Astrocyte (in vitro differentiated cells and primary cell): ENCODE results near the gene AQP5. TPM values are rescaled to one million over a fixed set of nuclear protein-coding genes. Genes with fewer than 3 reads are reported as not detected.

Experiments used
- DNase-seq: peaks from one replicate; pipeline ENCODE4 v3.0.0-alpha.2; 2010; ENCODE audit warnings: low read depth
- FAIRE-seq: peaks from 2 replicates; lab custom pipeline; 2011; peaks lifted over from hg19 to GRCh38; lab: Jason Lieb, UNC
- H2AFZ ChIP-seq: 2 replicates; pipeline ENCODE4 v1.6.0; 2012; ENCODE audit warnings: low read depth, low read length, inconsistent platforms
- H3K27ac ChIP-seq: 2 replicates; pipeline ENCODE4 v1.5.1; 2011; ENCODE audit warnings: low read depth, low read length, inconsistent platforms
- H3K27me3 ChIP-seq: 2 replicates; pipeline ENCODE4 v1.6.0; 2011; ENCODE audit warnings: low read length, inconsistent platforms; ENCODE audit not compliant: insufficient read depth
- H3K36me3 ChIP-seq: 2 replicates; pipeline ENCODE4 v1.5.1; 2011; ENCODE audit warnings: low read length, inconsistent platforms; ENCODE audit not compliant: insufficient read depth
- H3K4me1 ChIP-seq: 2 replicates; pipeline ENCODE4 v1.5.1; 2011; ENCODE audit warnings: low read length, inconsistent platforms; ENCODE audit not compliant: insufficient read depth
- H3K4me2 ChIP-seq: 2 replicates; pipeline ENCODE4 v1.6.0; 2012; ENCODE audit warnings: low read length, inconsistent platforms
- H3K4me3 ChIP-seq: 2 replicates; pipeline ENCODE4 v1.5.1; 2011; ENCODE audit warnings: low read depth, mild to moderate bottlenecking, low read length, inconsistent platforms; ENCODE audit not compliant: insufficient read depth
- H3K79me2 ChIP-seq: 2 replicates; pipeline ENCODE4 v1.6.0; 2012; ENCODE audit warnings: mild to moderate bottlenecking, low read length, inconsistent platforms; ENCODE audit not compliant: insufficient read depth
- H3K9ac ChIP-seq: 2 replicates; pipeline ENCODE4 v1.6.0; 2012; ENCODE audit warnings: mild to moderate bottlenecking, low read length, inconsistent platforms
- H3K9me3 ChIP-seq: 2 replicates; pipeline ENCODE4 v1.5.1; 2012; ENCODE audit warnings: low read depth, mild to moderate bottlenecking, low read length, inconsistent platforms; ENCODE audit not compliant: insufficient read depth
- H4K20me1 ChIP-seq: 2 replicates; pipeline ENCODE4 v1.6.0; 2012; ENCODE audit warnings: low read length, inconsistent platforms; ENCODE audit not compliant: insufficient read depth
- H3K27ac Mint-ChIP-seq: one replicate; pipeline ENCODE4 v1.8.0; 2021; ENCODE audit warnings: mild to moderate bottlenecking, mixed read lengths; ENCODE audit not compliant: unreplicated experiment
- H3K27me3 Mint-ChIP-seq: one replicate; pipeline ENCODE4 v1.8.0; 2021; ENCODE audit warnings: low read depth, mixed read lengths; ENCODE audit not compliant: unreplicated experiment
- H3K36me3 Mint-ChIP-seq: one replicate; pipeline ENCODE4 v1.8.0; 2021; ENCODE audit warnings: low read depth, mixed read lengths; ENCODE audit not compliant: unreplicated experiment
- H3K4me1 Mint-ChIP-seq: one replicate; pipeline ENCODE4 v1.8.0; 2021; ENCODE audit warnings: low read depth, mixed read lengths; ENCODE audit not compliant: unreplicated experiment
- H3K4me3 Mint-ChIP-seq: one replicate; pipeline ENCODE4 v1.8.0; 2021; ENCODE audit warnings: mild to moderate bottlenecking, moderate library complexity, mixed read lengths; ENCODE audit not compliant: unreplicated experiment
- H3K9me3 Mint-ChIP-seq: one replicate; pipeline ENCODE4 v1.8.0; 2021; ENCODE audit warnings: mild to moderate bottlenecking, mixed read lengths; ENCODE audit not compliant: unreplicated experiment
- EZH2 ChIP-seq: IDR thresholded peaks from 2 replicates; pipeline ENCODE4 v1.6.1; 2012; ENCODE audit warnings: mild to moderate bottlenecking, low read length, inconsistent platforms; ENCODE audit not compliant: insufficient read depth
- total RNA-seq: library from RNA; stranded (reverse); gene quantifications from 2 replicates; pipeline ENCODE4 v1.2.1, GENCODE V29; 2021
- TF ChIP-seq, protein P1 (sequence below): IDR thresholded peaks from 2 replicates; pipeline ENCODE4 v1.5.1; 2011; ENCODE audit warnings: low read depth, mild to moderate bottlenecking, inconsistent platforms, low read length, moderate library complexity; ENCODE audit not compliant: insufficient read depth

Gene AQP5
- total RNA-seq, 1 donor from 2014 or later, result not detected

DNA sequence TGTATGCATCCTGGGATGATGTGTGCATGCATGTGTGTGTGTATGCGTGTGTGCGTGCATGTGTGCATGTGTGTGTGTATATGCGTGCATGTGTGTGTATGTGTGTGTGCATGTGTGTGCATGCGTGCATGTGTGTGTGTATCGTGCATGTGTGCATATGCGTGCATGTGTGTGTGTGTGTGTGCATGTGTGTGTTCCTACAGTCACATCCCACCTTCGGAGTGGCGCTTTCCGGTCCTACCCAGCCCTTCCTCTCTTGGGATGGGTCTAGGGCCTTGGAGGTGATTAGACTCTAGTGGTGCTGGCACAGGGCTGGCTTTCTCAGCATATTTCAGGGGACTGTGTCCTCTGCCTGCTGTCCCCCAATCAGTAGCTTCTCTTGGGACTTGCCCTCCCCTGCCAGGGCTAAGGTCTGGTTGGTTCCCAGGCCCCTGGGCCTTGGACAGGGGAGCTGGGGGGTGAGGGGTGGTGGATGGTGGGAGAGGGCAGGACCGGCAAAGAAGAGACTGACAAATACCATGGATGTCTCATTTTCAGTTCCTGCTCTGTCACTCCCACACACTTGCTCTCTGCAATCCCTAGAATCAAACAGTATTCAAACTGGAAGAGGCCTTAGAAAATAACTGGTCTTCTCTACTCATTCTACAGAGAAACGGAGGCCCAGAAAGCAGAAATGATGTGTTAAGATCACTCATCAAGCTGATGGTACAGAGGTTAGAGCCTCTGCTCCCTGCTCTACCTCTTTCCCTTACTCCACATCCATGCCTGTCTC, 36.1 kb upstream of the AQP5 start:
- H4K20me1 ChIP-seq, result no peaks in the 10 kb centered on the region
- H3K4me1 Mint-ChIP-seq, result peaks cover 22% of the 10 kb centered on the region
- H3K9me3 Mint-ChIP-seq, result no peaks in the 10 kb centered on the region
- no peak overlapping the region for H3K27ac Mint-ChIP-seq
- H3K9me3 ChIP-seq, result no peaks in the 10 kb centered on the region
- no peak overlapping the region for H3K27ac ChIP-seq
- H3K27me3 Mint-ChIP-seq, result peaks cover 24% of the 10 kb centered on the region
- no peak overlapping the region for H2AFZ ChIP-seq
- H3K9ac ChIP-seq, result no peak overlapping the region
- peaks cover 2% of the 10 kb centered on the region for H3K4me1 ChIP-seq
- H3K36me3 ChIP-seq, result no peaks in the 10 kb centered on the region
- H3K4me3 ChIP-seq, result no peak overlapping the region
- no peak for FAIRE-seq
- no peak overlapping the region for H3K4me2 ChIP-seq
- no peak overlapping the region for H3K4me3 Mint-ChIP-seq
- no peak for TF ChIP-seq EZH2
- TF ChIP-seq, protein P1, sequence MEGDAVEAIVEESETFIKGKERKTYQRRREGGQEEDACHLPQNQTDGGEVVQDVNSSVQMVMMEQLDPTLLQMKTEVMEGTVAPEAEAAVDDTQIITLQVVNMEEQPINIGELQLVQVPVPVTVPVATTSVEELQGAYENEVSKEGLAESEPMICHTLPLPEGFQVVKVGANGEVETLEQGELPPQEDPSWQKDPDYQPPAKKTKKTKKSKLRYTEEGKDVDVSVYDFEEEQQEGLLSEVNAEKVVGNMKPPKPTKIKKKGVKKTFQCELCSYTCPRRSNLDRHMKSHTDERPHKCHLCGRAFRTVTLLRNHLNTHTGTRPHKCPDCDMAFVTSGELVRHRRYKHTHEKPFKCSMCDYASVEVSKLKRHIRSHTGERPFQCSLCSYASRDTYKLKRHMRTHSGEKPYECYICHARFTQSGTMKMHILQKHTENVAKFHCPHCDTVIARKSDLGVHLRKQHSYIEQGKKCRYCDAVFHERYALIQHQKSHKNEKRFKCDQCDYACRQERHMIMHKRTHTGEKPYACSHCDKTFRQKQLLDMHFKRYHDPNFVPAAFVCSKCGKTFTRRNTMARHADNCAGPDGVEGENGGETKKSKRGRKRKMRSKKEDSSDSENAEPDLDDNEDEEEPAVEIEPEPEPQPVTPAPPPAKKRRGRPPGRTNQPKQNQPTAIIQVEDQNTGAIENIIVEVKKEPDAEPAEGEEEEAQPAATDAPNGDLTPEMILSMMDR, result no peak
- no peak for DNase-seq
- H3K27me3 ChIP-seq, result no peaks in the 10 kb centered on the region
- H3K36me3 Mint-ChIP-seq, result peaks cover 2% of the 10 kb centered on the region
- H3K79me2 ChIP-seq, result no peaks in the 10 kb centered on the region

DNA sequence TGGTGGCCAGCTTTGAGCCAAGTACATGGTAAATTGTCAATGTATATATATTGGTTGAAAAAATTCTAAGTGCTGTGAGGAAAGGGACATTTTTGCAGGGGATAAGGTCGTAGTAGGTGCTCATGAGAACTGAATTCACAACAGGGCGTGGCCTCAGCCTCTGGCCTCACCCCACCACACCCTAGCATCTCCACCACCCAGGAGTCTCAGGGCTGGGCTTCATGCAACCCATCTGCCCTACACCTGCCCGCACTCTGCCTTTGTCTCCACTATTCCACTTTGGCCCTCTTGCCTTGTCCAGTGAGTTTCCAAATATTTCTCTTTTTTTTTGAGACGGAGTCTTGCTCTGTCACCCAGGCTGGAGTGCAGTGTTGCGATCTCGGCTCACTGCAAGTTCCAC, 33.2 kb upstream of the AQP5 start:
- H2AFZ ChIP-seq, result no peak overlapping the region
- no peak overlapping the region for H3K4me3 Mint-ChIP-seq
- no peaks in the 10 kb centered on the region for H3K79me2 ChIP-seq
- no peaks in the 10 kb centered on the region for H3K4me1 ChIP-seq
- H3K27me3 Mint-ChIP-seq, result peaks cover 9% of the 10 kb centered on the region
- H3K9ac ChIP-seq, result no peak overlapping the region
- peaks cover 23% of the 10 kb centered on the region for H3K4me1 Mint-ChIP-seq
- no peaks in the 10 kb centered on the region for H3K9me3 Mint-ChIP-seq
- no peak overlapping the region for H3K27ac ChIP-seq
- no peak for FAIRE-seq
- no peak overlapping the region for H3K4me2 ChIP-seq
- no peak for DNase-seq
- H3K4me3 ChIP-seq, result no peak overlapping the region
- H3K36me3 ChIP-seq, result no peaks in the 10 kb centered on the region
- no peak for TF ChIP-seq EZH2
- TF ChIP-seq, protein P1, result no peak
- no peaks in the 10 kb centered on the region for H4K20me1 ChIP-seq
- H3K27me3 ChIP-seq, result no peaks in the 10 kb centered on the region
- H3K9me3 ChIP-seq, result no peaks in the 10 kb centered on the region
- no peaks in the 10 kb centered on the region for H3K36me3 Mint-ChIP-seq
- no peak overlapping the region for H3K27ac Mint-ChIP-seq

DNA sequence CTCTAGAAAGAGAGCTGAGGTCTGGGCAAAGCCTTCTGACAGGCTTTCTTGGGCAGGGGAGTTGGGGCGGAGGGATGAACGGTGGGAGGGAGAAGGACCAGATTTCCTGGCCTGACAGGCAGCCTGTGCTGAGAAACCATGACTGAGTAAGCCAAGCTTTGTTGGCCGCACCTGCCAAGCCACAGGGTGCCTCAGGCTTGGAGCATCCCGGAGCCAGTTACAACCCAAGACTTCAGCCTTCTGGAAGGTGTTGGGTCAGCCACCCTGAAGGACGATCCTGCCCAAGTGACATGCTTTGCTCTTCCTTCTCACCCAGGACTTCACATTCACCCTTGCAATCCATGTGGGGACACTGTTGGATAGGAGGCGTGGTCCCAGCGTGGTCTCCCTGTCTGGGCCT, 32.1 kb upstream of the AQP5 start:
- Histone ChIP-seq H2AFZ (no peak overlapping the region), H4K20me1 (no peaks in the 10 kb centered on the region), H3K36me3 (no peaks in the 10 kb centered on the region), H3K79me2 (no peaks in the 10 kb centered on the region), H3K9me3 (no peaks in the 10 kb centered on the region), H3K4me1 (no peaks in the 10 kb centered on the region), H3K9ac (no peak overlapping the region), H3K4me2 (no peak overlapping the region), H3K27me3 (no peaks in the 10 kb centered on the region), H3K27ac (no peak overlapping the region), H3K4me3 (no peak overlapping the region)
- H3K4me3 Mint-ChIP-seq, result no peak overlapping the region
- peaks cover 24% of the 10 kb centered on the region for H3K4me1 Mint-ChIP-seq
- H3K36me3 Mint-ChIP-seq, result no peaks in the 10 kb centered on the region
- peaks cover 9% of the 10 kb centered on the region for H3K27me3 Mint-ChIP-seq
- FAIRE-seq (no peak), DNase-seq (no peak)
- H3K27ac Mint-ChIP-seq, result no peak overlapping the region
- H3K9me3 Mint-ChIP-seq, result no peaks in the 10 kb centered on the region
- TF ChIP-seq EZH2, result no peak
- TF ChIP-seq, protein P1, result no peak
